Caki2 (cell line): Measurements from ENCODE around the gene RIMBP2. TPM values are rescaled to one million over a fixed set of nuclear protein-coding genes. Genes with fewer than 3 reads are reported as not detected.

Experiments used
- DNase-seq: peaks from one replicate; pipeline ENCODE4 v3.0.0-alpha.2; 2015; ENCODE audit warnings: low read depth
- in situ Hi-C: cut with HindIII; loops from 2 replicates; pipeline ENCODE4 v1.10.0; 2016; ENCODE audit warnings: low sequenced_read_pairs, low pct_unique_long_range_greater_than_20kb, mixed read lengths
- total RNA-seq: library from RNA; depleted of rRNA; stranded (reverse); fragments of >200 nt; shearing (Covaris generic); gene quantifications from 2 replicates; pipeline ENCODE4 v1.2.3, GENCODE V29; 2014; ENCODE audit warnings: low replicate concordance

RIMBP2 gene
- total RNA-seq, 1 experiment from 2014 or later: not detected

GRCh38 chr12:130424858-130425697, 291.0 kb downstream of the RIMBP2 start:
- in situ Hi-C loops: no loop called here
- DNase-seq: no peak

- in situ Hi-C loops: no loop called here
- no peak for DNase-seq
Measured at GRCh38 chr12:130423991-130424857, 291.9 kb downstream of the RIMBP2 start.

DNA sequence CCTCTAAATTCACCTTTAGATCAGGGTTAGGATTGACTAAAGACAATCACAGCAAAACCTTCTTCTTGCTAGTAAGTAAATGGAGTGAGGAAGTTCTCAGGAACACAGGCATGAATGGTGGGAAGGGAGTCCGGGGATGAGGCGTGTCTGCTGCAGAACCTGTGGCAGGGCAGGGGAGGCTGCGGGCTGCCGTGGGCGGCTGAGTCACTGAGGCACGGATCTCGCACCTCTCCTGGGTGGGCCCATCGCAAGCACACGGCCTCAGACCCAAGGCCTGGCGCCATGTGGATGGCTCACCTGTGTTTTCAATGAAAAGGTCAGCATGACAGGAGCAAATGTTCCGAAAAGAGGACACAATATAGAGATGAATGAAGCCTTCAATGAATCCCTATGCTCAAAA, 293.0 kb downstream of the RIMBP2 start:
- no peak for DNase-seq
- in situ Hi-C loops: no loop called here

GRCh38 chr12:130422676-130423075, 293.4 kb downstream of the RIMBP2 start:
- in situ Hi-C loops: no loop called here
- no peak for DNase-seq

DNA sequence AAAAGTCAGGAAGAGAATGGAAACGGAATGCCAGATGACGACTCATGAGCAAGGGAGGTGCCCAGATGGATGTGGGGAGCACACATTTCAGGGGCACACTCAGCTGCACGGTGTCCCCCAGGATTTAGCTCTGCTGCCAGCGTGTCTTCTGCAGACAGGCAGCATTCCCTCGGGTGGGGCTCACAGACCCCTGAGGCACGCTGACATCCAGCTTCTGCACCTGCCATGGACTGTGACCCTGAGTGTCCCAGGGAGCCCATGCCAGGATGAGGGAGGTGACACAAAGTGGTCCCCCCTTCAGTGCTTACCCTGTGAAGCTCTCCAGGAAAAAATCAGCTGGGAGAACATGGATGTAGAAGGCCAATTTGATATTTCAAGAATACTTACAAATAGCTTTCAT, 294.2 kb downstream of the RIMBP2 start:
- DNase-seq: no peak
- in situ Hi-C loops: no loop called here

DNA sequence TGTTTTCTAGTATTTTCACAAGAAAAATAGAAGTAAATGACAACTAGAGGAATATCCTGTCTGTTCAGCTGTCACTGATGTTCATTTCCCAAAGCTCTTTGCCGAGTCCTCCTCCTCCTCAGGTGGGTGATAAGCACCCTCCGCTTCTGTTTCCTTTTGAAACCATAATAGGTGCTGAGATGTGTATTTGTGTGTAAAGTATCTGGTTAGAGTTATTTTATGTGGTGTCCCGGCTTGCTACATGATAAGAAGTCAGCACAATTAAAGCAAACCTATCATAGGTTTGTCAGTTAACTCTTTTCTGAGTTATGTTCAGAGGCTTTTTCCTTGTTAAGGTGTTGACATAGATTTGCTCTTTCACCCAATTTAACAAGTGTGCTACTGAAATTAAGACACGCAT, 296.0 kb downstream of the RIMBP2 start:
- no peak for DNase-seq
- in situ Hi-C loops: no loop called here

GRCh38 chr12:130419116-130419515, 297.0 kb downstream of the RIMBP2 start:
- no peak for DNase-seq
- in situ Hi-C loops: no loop called here

GRCh38 chr12:130418251-130418650, 297.8 kb downstream of the RIMBP2 start:
- in situ Hi-C loops: no loop called here
- DNase-seq: no peak

- in situ Hi-C loops: no loop called here
- no peak for DNase-seq
Measured at GRCh38 chr12:130414381-130414780, 301.7 kb downstream of the RIMBP2 start.

DNA sequence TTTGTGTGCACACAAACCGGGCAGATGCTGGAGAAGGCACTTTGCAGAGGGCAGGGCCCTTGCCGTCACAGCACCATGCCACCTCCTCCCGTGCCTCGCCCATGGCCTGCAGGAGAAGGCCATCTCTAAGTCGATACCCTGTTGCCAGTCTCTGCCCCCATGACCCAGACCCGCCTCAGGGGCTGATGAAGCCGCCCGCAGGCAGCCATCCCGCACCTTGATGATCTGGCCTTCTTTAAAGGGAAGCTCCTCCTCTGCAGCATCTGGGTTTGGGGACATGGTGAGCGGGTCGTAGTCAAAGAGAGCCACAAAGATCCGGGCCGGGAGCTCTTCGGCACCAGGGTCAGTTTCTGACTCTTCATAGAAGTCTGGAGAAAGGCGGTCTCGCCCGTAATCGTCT, 302.2 kb downstream of the RIMBP2 start:
- DNase-seq: no peak
- in situ Hi-C loops: no loop called here

- DNase-seq: no peak
- in situ Hi-C loops: no loop called here
Measured at GRCh38 chr12:130412384-130412783, 303.7 kb downstream of the RIMBP2 start.

DNA sequence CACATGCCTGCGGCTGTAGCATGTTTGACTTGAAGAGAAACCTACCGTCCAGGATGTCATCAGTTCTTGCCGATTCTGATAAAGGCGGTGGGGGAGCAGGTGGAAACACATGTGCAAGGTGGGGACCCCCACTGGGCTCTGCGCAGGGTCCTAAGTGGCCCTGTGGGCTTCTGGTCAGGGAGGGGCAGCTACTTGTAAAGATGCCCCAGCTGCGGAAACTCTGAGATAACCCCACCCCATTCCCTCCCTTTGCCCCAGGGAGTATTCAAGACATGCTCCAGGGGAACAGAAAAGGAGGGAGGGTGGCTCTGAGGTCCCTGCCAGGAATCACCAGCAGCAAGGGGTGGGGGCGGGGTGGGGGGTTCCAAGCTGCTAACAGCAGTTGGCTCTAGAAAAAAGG, 310.8 kb downstream of the RIMBP2 start:
- in situ Hi-C loops: no loop called here
- DNase-seq: no peak

GRCh38 chr12:130401703-130402102, 314.4 kb downstream of the RIMBP2 start:
- no peak for DNase-seq
- in situ Hi-C loops: no loop called here

GRCh38 chr12:130398100-130398848, 317.8 kb downstream of the RIMBP2 start:
- no peak for DNase-seq
- in situ Hi-C loops: no loop called here

GRCh38 chr12:130396667-130397066, 319.4 kb downstream of the RIMBP2 start:
- in situ Hi-C loops: no loop called here
- no peak for DNase-seq

DNA sequence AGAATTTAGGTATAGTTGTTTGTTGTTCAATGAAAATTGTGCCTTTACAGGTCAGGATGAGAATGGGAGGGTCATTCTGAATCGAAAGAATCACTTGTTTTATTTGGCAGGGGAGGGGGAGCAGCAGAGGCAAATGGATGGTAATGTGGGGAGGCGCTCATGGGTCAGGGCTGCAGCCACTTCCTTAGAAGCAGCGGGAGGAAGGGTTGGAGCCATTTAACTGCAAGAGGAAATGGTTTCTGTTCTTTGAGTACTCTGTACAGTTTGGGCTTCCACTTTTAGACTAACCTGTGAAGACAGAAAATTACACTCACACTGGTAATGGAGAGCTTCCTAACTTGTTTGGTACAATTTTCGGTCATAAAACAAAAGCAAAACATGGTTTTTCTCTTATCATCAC, 321.2 kb downstream of the RIMBP2 start:
- in situ Hi-C loops: no loop called here

GRCh38 chr12:130391186-130391585, 324.9 kb downstream of the RIMBP2 start:
- in situ Hi-C loops: no loop called here
- DNase-seq: no peak

More for the DNA sequence above, 321.2 kb downstream of the RIMBP2 start:
- no peak for DNase-seq

DNA sequence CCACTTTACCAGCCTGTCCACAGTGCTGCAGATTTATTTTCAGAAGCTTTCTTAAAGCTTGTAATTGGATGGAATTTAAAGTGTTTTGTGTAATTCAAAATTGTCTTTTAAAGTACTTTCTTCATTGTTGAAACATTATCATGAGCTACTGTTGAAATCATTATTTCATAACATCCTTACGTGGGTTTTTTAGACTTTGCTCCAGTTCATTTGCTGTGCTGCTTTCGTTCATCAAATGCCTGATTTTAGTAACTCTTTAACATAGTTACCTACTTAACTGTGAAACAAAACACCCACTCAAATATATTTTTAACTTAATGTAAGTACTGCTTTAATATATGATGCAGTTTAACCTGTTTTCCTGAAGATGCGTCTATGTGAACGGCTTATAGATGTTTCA, 330.9 kb downstream of the RIMBP2 start:
- no peak for DNase-seq
- in situ Hi-C loops: no loop called here

GRCh38 chr12:130384234-130384633, 331.9 kb downstream of the RIMBP2 start:
- in situ Hi-C loops: no loop called here
- no peak for DNase-seq
